Left cardiac atrium (tissue), 4 donors: ENCODE results near the gene URAD. TPM values are rescaled to one million over a fixed set of nuclear protein-coding genes. Genes with fewer than 3 reads are reported as not detected.

Source experiments
- ATAC-seq, 2 donors: fragments of 200-7000 bp; cut with Tn5 transposase; one replicate each; pipeline ENCODE4 v1.9.1; 2020; ENCODE audit warnings: mild to moderate bottlenecking in 2 of 2, moderate library complexity in 2 of 2
- DNase-seq: peaks from one replicate; pipeline ENCODE4 v3.0.0-alpha.2; 2020
- intact Hi-C, 2 donors: fragments of 100-400 bp; cut with DNase I; formaldehyde crosslinking; loops; one replicate each; pipeline versions ENCODE4 v1.14.1 to v1.15.1; 2022 to 2023
- total RNA-seq, 2 donors: library from RNA; stranded (reverse); fragmentation: NEBNext Ultra II Directional; extraction: Animal tissue kit (Norgen Biotek cat#: 25700); gene quantifications; one replicate each; pipeline ENCODE4 v1.2.1, GENCODE V29; 2021
- donor health status: DM: no; HTN: yes; CAD: no.
- donor health status: DM: no; HTN: yes; CAD: no; lungs with severe emphysema.
- donor health status: DM: yes; HTN: yes; CAD: no.
- donor health status: Dilated cardiomyopathy.

The URAD gene
- total RNA-seq, 2 donors from 2014 or later: not detected

DNA sequence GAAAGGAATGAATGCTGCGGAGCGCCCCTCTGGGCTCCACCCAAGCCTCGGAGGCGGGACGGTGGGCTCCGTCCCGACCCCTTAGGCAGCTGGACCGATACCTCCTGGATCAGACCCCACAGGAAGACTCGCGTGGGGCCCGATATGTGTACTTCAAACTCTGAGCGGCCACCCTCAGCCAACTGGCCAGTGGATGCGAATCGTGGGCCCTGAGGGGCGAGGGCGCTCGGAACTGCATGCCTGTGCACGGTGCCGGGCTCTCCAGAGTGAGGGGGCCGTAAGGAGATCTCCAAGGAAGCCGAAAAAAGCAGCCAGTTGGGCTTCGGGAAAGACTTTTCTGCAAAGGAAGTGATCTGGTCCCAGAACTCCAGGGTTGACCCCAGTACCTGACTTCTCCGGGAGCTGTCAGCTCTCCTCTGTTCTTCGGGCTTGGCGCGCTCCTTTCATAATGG lies 60.1 kb downstream of the URAD start:
- DNase-seq (no peak), ATAC-seq (no peak)
- intact Hi-C loops: no loop called here

Other genes with a start within 250 kb of the URAD start
- gene GSX1, start 196.2 kb downstream of the URAD start, total RNA-seq: not detected
- not detected for gene PDX1, start 68.7 kb downstream of the URAD start, total RNA-seq
- gene CDX2, start 19.4 kb downstream of the URAD start, total RNA-seq: not detected
- under 1 TPM; 0.12 to 0.26 TPM for gene FLT3, start 111.9 kb upstream of the URAD start, total RNA-seq
- 10 to 100 TPM; 12.3 to 12.8 TPM for gene PAN3, start 149.9 kb upstream of the URAD start, total RNA-seq